Stimulated activated CD8-positive, alpha-beta memory T cell treated with anti-CD3 and anti-CD28 coated beads, Interleukin-12 subunit alpha, Interleukin-12 subunit beta, amount 100 ng/mL, for 1 hour (primary cell): ENCODE measurements around the gene HLTF.
A peak's percentile ranks its signal among the peaks of the same experiment; 100 is the strongest.

Experiments used
- DNase-seq: peaks from one replicate; pipeline ENCODE4 v3.0.0-alpha.2; 2020; ENCODE audit warnings: low read depth

HLTF gene

DNA sequence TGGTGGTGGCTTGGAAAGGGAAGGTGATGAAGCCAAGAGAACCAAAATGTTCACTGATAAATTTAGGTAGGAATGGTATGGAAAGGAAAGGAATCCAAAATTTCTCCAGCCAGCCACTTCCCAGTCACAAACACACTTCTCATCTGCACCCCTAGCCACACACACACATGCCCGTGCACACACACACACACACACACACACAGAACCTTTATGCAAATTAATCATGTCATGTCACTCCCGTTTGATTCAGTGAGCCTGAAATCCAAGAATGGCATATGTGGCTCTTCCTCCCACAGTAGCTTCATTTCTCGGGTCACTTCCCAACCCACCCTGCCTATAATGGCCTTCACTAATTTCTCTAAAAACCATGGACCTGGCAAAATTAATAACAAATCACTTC is 3.1 kb upstream of the HLTF start:
- no peak for DNase-seq

DNA sequence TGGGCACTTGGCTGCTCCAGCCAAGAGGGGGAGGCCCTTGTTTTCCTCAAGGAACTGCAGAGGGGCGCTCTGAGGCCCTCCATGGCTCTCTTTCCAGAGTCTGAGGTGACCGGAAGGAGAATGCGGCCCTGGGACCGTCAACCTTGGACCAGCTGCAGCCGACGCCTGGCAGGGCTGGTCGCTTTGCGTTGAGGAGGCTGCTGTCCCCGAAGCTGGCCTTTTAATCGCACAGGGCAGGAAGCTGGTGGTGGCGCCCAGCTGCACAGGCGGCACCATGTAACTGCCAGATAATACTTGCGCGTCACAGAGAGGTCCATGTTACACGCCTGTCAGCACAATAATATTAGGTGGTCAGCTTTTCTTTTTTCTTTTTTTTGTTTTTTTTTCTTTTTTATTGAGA is 875 bp upstream of the HLTF start:
- DNase-seq, result no peak

DNA sequence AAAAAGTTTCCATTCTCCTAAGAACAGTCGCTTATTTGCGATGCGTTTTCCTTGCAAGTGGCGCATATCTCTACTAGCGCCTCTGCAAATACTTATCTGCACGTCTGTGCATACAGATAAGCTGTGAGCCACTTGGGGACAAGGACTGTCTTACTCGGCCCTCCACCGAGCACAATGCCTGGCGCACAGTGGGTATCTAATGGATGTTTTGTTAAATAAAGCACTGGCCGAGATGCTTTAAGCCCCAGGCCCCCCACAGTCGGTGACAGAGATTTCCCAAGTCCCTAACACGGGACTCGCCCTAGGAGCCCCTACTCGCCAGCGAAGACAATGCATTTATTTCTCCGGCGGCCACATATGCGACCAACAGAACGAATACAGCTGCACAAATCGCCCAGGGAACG is 503 bp downstream of the HLTF start:
- DNase-seq, result peak; percentile 5

DNA sequence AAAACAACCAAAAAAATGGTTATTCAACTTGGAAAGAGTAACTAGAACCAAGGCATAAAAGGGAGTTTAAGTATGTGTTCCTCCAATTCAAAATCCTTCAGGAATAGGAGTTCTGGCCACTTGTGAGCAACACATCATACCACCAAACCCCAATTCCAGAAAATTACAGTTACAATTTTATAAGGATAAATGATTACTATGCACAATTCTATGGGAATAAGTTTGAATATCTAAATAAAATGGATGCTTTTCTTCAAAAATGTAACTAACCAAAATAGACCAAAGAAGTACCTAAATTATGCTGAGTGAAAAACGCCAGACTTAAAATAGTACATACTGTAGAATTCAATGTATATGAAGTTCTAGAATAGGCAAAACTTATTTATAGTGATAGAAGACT is 4.6 kb downstream of the HLTF start:
- DNase-seq, result no peak

DNA sequence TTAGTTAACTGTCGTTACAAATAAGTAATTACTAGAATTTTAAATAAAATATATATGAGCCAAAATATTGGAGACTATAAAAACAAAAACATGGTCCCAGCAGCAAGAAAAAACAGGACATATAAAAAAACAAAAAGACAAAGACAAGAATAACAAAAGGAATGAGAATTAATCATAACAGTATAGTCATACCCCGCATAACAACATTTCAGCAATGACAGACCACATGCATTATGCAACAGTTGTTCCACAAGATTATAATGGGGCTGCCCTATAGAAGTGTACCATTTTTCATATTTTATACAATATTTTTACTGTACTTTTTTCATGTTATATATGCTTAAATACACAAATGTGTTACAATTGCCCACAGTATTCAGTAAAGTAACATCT is 5.6 kb downstream of the HLTF start:
- no peak for DNase-seq

DNA sequence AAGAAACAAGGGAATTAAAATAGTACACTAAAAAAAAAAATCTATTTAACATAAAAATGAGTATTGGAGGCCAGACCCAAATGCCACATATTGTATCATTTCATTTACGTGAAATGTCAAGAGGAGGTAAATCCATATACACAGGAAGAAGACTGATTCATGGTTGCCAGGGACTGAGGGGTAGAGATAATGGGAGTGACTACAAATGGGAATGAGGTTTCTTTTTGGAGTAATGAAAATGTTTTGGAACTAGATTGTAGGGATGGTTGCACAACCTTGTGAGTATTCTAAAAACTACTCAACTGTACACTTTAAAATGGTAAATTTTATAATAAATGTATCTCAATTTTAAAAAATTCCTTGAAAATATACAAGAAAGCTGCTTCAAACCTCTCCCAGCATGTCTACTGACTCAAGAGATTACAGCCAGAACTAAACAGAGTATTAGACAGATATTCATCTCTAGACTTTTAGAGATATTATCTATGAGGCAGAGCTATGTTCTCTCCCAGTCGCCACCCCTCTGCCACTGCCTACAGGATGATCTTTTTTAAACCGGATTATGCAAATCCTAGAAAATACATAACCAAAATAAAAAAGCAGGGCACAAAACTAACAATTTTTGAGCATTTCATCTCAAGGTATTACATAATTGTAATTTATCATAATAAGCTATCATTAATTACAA is 6.2 kb downstream of the HLTF start:
- DNase-seq, result no peak

DNA sequence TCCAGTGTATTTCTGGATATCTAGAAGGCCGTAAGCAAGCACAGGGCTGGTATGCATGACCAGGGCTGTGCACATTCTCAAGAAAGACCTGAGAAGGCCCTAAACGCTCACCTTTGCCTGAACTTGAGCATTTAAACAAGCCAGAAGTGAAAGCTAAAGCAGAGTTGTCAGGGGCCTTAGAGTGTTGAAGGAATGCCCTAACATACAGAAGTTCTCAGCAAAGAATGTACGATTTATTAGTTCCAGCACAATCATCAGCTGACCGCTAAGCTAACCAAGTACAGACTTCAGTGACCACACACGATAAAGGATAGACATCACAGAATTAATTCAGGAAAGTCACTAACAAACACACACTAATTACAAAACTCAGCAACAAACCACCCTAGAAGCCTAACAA is 8.7 kb downstream of the HLTF start:
- no peak for DNase-seq

DNA sequence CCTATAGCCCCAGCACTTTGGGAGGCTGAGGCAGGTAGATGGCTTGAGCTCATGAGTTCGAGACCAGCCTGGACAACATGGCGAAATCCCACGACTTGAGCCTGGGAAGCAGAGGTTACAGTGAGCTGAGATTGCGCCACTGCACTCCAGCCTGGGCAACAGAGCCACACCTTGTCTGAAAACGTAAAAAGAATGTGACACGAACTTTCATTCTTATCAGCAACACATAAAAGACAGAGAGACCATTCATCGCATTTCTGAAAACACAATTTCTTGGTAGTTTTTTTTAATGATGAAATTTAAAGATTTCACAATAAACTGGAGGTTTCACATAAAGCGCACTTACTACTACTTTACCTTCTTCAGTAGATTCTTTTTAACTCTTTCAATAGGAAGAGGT is 18.4 kb downstream of the HLTF start:
- DNase-seq, result no peak

DNA sequence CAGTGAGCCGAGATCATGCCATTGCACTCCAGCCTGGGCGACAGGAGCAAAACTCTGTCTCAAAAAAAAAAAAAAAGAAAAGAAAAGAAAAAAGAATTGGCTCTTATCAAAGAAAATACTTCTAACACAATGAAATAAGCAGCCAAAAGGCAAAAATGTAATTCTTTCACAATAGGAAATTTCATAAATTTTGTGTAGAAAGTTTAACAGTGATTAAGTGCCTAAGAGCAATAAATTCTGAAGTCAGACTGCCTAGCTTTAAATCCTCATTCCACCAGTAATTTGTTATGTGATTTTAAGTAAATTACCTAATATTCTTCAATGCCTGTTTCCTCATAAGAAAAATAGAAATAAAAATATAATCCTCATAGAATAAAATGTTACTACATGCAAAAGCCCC is 24.6 kb downstream of the HLTF start:
- no peak for DNase-seq

DNA sequence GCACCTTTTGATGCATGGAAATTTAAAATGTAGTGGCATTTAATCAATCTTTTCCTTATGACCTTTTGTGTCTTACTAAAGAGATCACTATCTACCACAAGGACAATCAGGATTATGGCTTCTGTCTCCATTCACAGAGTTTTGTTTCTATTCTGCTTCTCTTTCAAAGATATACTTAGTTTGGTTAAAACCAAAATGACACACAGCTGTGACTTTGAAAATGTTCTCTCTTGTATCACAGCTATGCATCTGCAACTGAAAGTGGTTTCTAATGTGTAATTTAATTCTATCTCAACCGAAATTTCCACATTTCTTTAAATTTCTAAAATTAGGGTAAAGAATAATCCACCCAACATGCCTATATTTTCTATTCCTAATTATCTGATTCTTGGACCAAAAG is 27.7 kb downstream of the HLTF start:
- DNase-seq, result no peak

DNA sequence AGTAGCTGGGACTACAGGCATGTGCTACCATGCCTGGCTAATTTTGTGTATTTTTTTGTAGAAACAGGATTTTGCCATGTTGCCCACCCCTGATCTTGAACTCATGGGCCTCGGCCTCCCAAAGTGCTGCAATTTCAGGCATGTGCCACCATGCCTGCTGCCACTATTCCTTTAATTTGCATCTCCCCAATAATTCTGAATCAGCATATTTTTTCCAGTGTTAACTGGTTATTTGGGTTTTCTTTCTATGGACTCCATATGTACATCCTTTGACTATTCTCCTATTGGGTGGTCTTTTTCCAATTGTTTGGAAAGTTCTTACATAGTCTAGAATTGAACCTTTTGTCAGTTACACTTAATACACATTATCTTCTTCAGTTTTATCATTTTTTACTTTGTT is 28.1 kb downstream of the HLTF start:
- DNase-seq, result no peak

DNA sequence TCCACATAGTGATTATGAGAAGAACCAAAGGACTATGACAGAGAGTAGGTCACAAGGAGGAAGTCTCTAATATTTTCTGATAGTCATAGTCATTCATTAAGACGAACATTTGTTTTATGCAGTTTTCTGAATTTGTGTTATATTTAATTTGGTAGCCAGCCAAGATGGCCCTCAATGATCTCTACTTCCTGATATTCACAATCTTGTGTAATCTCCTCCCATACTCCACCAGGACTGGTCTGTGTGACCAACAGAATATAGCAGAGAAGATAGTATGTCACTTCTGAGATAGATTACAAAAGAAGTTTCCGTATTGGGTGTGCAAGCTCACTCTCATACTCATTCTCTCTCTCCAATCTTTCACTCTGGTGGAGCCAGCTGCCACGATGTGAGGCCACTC is 30.8 kb downstream of the HLTF start:
- DNase-seq, result no peak

DNA sequence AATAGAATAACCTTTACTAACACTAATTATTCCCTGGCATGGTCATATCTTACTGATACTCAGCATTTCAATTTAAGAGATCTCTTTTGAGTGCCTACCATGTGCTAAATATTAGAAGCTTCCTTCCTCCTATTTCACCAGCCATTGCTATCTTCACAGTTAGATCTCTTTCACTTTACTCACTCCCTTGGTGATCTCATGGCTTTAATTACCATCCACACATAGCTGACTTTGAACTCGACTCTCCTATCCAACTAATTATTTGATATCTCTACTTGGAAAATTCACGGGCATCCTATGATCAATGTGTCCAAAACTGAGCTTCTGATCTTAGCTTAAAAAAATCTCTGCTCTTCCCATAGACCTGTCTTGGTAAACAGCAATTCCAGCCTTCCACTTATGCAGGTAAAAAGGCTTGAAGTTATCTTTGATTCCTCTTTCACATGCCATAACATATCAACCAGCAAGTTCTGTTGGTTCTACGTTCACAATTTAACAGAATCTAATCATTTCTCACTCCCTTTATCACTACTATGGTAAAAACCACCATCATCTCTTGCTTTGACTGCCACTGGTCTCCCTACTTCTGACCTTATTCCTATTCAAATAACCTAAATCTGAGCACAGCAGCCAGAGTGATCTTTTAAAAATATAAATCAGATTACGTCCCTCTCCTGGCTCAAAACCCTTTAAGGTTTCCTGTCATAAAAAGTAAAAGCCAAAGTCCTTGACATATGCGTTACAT is 41.8 kb downstream of the HLTF start:
- no peak for DNase-seq

DNA sequence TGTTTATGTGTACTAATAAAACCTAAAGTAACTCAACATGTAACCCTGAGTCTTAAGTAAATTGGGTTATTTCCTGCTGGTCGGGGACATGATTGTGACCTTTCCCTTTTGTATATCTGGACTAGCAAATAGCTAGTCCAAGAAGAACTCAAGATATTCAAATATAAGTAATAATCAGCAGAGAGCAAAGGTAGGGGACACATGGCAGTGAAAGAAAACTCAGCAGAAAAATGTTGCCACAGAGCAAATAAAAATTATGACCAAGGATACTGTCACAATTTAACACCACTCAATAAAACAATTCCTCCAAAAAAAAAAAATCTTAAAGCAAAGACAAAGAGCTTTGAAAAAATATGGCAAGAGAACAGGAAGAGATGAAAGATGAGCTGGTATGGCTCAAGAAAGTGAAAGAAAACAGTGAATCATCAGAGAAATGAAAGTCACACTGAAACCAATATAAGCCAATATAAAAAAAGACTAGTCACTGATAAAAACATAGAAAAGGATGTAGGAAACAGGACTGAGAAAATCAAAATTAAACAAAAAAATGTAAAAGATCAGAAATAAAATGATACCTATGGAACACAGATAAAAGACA is 43.4 kb downstream of the HLTF start:
- no peak for DNase-seq

DNA sequence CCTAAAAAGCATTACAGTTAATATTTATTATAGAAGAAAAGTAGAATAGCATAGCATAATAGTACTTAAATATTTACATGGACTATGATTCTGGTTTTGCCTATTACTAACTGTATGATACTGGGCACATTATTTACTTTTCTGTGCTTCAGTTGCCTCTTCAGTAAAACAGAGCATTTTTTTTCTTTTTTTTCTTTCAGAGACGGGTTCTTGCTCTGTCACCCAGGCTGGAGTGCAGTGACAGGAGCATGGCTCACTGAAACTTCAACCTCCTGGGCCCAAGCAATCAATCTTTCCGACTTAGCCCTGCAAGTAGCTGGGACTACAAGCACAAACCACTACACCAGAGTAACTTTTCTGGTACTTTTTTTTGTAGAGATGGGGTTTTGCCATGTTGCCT is 48.0 kb downstream of the HLTF start:
- DNase-seq, result no peak

DNA sequence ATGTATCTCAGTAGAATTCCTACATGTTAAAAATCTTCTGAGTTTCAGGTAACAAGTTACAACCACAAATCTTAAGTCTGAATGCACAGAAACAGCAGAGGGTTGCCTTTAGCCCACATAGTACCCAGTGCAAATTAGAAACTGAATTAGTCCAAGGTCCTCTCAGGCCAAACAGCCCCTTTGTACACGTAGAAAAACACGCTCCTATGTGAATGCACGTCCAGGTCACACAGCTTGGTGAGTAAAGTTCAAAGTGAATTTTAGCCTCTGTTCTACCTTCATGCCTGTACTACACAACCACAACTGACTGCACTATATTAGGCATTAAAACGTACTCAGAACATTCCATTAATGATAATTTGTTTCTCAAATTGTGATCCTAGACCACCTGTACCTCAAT is 48.6 kb downstream of the HLTF start:
- no peak for DNase-seq

DNA sequence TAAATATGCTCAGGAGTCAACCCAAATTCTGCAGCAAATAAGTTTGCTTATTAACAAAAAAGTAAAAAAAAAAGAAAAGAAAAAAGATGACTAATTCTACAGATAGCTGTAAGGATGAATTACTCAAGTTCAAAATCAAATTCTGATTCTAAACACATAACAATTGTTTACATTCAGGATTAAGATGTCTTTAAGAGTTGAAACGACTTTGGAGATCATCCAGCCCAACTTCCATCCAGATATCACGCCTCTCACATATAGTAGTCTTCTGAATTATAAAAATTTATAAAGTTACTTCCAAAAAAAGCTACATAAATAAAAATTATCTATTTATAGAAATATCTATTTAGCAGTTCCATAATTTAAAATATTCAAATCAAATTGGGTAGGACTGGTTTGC is 55.2 kb downstream of the HLTF start:
- no peak for DNase-seq

DNA sequence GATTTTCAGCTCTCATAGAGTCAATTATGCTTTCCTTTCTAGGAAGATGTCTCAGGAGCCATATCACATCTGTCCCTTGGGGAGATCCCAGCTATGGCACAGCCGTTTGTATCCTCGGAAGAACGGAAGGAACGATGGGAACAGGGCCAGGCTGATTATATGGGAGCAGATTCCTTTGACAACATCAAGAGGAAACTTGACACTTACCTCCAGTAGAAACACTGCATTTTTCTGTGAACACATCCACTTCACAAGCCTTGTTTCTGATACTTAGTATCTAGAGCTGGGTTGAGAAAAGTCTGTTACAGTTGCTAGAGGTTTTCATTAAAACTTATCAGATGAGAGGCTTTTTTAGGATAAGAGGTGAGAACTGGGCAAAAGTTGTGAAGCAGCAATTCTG is 59.6 kb downstream of the HLTF start:
- DNase-seq, result no peak

DNA sequence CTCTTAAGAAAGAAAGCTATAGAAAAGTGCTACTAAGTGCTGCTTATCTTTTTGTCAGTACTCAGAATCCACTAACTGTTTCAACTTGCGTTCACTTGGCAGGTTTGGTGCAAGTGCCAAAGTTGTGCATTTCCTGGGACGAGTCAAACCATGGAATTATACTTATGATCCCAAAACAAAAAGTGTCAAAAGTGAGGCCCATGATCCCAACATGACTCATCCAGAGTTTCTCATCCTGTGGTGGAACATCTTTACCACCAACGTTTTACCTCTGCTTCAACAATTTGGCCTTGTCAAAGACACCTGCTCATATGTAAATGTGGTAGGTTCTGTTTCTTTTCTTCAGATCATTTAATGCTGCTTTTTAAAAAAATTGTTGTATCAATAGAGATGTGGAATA is 62.4 kb downstream of the HLTF start:
- DNase-seq, result no peak

DNA sequence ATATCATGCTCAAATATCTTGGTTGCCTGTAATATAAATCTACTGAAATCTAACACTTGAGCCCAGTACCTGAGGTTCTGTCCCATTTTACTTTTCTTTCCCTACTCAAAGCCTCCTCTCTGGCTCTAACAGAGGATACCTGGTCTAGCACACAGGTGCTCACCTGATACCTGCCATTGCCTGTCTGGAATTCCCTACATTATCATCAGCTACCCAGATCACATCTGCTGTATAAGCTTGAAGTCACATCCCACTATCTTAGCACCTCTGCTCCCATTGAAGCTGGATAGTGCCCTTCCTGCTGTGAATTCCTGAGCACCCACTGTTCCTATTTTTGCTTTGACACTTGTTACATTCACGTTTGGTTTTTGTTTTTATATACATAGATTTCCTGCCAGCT is 64.5 kb downstream of the HLTF start:
- no peak for DNase-seq

DNA sequence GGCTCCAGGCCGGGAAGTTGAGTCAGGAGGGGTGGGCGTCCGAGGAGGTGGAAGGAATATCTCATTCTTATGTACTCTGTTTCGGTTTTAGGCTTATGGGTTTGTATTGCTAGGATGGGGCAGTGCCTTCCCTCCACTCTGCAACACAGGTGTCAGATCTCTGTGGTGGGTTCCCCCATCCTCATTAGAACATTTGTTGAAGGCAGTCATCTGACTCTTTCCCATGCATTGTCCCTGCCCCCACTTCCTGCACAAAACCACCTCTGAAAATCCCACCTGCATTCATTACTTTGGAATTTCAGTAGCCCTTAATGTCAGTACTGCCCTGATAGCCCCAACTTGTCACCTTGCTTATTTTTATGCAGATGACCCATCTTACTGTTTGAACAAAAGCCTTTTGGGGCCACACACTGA is 65.5 kb downstream of the HLTF start:
- DNase-seq, result no peak

DNA sequence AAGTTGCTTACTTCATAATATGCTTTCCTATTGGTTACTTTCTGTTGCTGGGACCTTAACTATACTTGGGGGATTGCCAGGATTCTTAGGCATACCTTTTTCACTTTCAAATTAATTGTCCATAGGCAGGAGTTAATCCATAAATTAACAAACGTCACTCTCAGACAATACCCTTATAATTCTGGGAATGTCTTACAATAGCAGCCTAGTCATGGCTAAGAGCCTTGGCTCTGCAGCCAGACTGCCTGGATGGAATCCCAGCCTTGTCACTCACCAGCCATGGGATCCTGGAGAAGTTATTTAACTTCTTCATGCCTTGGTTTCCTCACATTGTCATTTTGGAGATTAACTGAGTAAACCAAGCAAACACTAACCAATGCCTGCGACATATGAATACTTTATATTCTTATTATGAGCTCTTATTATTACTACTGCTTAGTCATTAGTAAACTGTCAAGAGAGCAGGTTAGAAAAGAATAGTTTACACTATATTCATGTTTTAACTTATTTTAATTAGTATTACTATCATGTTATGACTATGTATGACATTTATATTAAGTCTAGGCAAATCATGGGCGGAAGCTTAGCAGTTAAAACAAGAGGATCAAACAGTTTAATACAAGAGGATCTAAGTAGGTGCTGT is 66.0 kb downstream of the HLTF start:
- no peak for DNase-seq

DNA sequence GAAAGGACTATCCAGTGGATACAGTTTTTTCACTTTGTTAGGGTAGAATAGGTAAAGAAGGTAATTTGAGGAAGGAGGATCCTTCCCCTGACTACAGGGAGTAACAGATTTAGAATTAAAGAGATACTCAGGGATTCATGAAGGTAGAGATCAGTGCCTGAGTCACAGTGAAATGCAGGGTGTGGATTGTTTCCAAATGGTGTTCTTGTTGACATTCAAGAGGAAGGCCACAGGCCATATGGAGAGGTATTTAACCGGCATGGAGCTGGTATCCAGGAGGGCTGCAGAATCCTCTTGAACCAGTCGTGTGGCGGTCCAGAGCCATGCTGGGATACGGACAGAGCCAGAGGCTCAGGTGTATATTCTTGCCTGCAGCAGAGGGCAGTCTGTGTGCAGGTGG is 66.8 kb downstream of the HLTF start:
- no peak for DNase-seq
